ENCODE data around the gene MEGF11. TPM values are rescaled to one million over a fixed set of nuclear protein-coding genes. Genes with fewer than 3 reads are reported as not detected.

MEGF11 gene
- total RNA-seq, 1 experiment from 2014 or later = 1.2 TPM

- Histone ChIP-seq H2BK15ac (ENCODE audit: low read depth, low read length) (no peak overlapping the region), H2BK20ac (ENCODE audit: low read depth, low read length, poor library complexity, severe bottlenecking) (no peak overlapping the region), H4K20me1 (ENCODE audit: control insufficient read depth, insufficient read depth, insufficient read length) (no peaks in the 10 kb centered on the region), H3K23me2 (ENCODE audit: insufficient read length, low read depth, low read length, poor library complexity, severe bottlenecking) (no peaks in the 10 kb centered on the region), H3K4me2 (ENCODE audit: insufficient read depth, insufficient read length, low read length) (no peak overlapping the region), H4K91ac (ENCODE audit: insufficient read length, low read depth, low read length) (no peak overlapping the region), H3K18ac (ENCODE audit: insufficient read length, low read depth, low read length) (no peak overlapping the region), H4K8ac (replicated peaks; ENCODE audit: insufficient read length, low read depth, low read length) (no peak overlapping the region), H3K9me3 (ENCODE audit: control insufficient read depth, low read depth, low read length) (no peaks in the 10 kb centered on the region), H3K4me1 (ENCODE audit: insufficient read depth, low read length) (no peaks in the 10 kb centered on the region), H2BK12ac (ENCODE audit: insufficient read length, low read depth, low read length) (no peak overlapping the region), H3K9ac (ENCODE audit: extremely low read depth, insufficient read length, low read length) (no peak overlapping the region), H4K5ac (ENCODE audit: insufficient read length, low read depth, low read length) (no peak overlapping the region), H2AK5ac (ENCODE audit: insufficient read length, low read length) (no peak overlapping the region), H3K4ac (ENCODE audit: low read depth, low read length) (no peak overlapping the region), H3K79me1 (ENCODE audit: insufficient read depth, low read depth, low read length, poor library complexity, severe bottlenecking) (no peaks in the 10 kb centered on the region), H3K14ac (ENCODE audit: insufficient read depth, low read length) (no peak overlapping the region), H2BK5ac (ENCODE audit: insufficient read length, low read length) (no peak overlapping the region), H3T11ph (ENCODE audit: low read length) (no peak overlapping the region), H3K23ac (ENCODE audit: insufficient read length, low read depth, low read length) (no peak overlapping the region), H3K27me3 (ENCODE audit: insufficient read depth, low read length) (no peaks in the 10 kb centered on the region), H3K56ac (ENCODE audit: insufficient read length, low read depth, low read length) (no peak overlapping the region), H2AFZ (ENCODE audit: low read length) (no peak overlapping the region), H2BK120ac (ENCODE audit: low read depth, low read length, poor library complexity, severe bottlenecking) (no peak overlapping the region), H3K27ac (ENCODE audit: insufficient read length, low read depth, low read length) (no peak overlapping the region), H3K79me2 (ENCODE audit: insufficient read depth, low read length) (no peaks in the 10 kb centered on the region)
- no peaks in the 10 kb centered on the region for H3K36me3 Mint-ChIP-seq (ENCODE audit: insufficient read depth in 1 of 3, low read depth in 3 of 3)
- no peak for DNase-seq
- H3K27me3 Mint-ChIP-seq (ENCODE audit: low read depth) = no peaks in the 10 kb centered on the region
- no CpG with 5 or more reads among the region's 2 CpGs for WGBS (ENCODE audit: extremely low coverage, insufficient read length, low lambda C conversion rate)
- peak overlapping the region in 1 of 3 experiments; percentile 40; a peak in 1 of 7 replicates for H3K27ac Mint-ChIP-seq
- no peaks in the 10 kb centered on the region for H3K9me3 Mint-ChIP-seq
- no peak overlapping the region for H3K4me3 Mint-ChIP-seq
- no peak for TF ChIP-seq CTCF (conservative IDR thresholded peaks at IDR 0.05)
- H3K4me1 Mint-ChIP-seq = no peaks in the 10 kb centered on the region; a peak in 1 of 4 replicates
Observed at GRCh38 chr15:66196602-66197001, 56.9 kb downstream of the MEGF11 start.
